GM12864 (cell line): ENCODE measurements around the gene SOX6.

ENCODE experiments used
- DNase-seq: peaks from one replicate; pipeline ENCODE4 v3.0.0-alpha.2; 2011; ENCODE audit warnings: low read depth
- H3K4me3 ChIP-seq: 2 replicates; pipeline ENCODE4 v1.5.1; 2011; ENCODE audit warnings: mild to moderate bottlenecking, low read depth, low read length, control low read depth
- TF ChIP-seq, protein P1 (sequence below): IDR thresholded peaks from 2 replicates; pipeline ENCODE4 v1.5.1; 2011; ENCODE audit warnings: low read depth, mild to moderate bottlenecking, moderate library complexity, low read length, control low read depth, inconsistent platforms; ENCODE audit errors: missing control alignments

The SOX6 gene

DNA sequence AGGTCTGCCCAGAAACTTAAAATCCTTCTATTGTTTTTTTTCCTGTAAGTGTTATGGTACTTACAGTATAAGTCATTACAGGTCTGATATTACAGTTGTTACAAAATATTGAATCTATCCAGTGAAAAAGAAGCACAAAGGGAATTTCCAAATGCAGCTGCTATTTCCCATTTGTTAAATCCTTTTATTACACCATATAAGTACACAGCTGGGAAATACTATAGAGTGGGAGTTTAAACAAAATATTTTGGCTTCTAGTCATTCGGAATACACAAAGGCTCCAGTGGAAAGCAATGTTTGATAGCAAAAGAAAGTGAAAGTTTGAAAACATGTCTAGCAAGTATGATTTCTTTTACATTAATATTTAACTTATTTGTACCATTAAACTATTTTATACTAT, 18.0 kb downstream of the SOX6 start:
- no peak for DNase-seq
- no peak overlapping the region for H3K4me3 ChIP-seq
- TF ChIP-seq, protein P1, sequence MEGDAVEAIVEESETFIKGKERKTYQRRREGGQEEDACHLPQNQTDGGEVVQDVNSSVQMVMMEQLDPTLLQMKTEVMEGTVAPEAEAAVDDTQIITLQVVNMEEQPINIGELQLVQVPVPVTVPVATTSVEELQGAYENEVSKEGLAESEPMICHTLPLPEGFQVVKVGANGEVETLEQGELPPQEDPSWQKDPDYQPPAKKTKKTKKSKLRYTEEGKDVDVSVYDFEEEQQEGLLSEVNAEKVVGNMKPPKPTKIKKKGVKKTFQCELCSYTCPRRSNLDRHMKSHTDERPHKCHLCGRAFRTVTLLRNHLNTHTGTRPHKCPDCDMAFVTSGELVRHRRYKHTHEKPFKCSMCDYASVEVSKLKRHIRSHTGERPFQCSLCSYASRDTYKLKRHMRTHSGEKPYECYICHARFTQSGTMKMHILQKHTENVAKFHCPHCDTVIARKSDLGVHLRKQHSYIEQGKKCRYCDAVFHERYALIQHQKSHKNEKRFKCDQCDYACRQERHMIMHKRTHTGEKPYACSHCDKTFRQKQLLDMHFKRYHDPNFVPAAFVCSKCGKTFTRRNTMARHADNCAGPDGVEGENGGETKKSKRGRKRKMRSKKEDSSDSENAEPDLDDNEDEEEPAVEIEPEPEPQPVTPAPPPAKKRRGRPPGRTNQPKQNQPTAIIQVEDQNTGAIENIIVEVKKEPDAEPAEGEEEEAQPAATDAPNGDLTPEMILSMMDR: no peak

DNA sequence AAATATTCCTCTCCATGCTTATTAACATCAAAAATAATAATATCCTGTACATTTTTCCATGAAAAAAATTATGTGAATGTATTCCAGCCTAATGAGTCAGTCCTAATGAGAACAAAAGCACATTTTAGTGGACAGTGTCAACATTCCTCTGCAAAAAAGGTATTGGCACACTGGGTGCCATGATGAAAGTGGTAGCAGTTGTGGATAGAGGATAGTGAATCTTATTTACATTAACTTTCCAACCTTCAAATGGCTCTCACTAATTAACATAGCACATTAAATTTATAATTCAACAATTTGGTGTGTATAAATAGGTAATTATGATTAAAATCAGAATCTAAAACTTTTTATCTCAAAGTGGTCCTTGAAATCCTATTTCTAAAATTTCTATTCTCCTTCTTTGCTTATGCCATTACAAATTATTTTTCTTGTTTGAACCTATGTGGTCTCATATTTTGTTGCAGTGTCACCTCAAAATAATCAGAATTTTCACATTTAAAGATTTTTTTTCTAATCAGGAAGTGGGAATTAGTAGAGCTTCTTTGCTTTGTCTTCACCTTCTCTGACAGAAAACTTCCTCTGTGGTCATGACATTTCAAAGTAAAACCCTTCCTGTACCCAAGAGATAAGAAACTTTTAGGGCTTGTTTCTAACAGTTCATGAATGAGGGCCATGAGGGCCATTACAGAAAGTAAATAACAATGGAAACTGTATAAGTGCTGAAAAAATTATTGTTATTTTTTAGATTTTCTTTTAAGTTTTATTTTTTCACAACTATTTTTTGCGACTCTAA, 18.7 kb downstream of the SOX6 start:
- no peak for DNase-seq
- TF ChIP-seq, protein P1: no peak
- no peak overlapping the region for H3K4me3 ChIP-seq

DNA sequence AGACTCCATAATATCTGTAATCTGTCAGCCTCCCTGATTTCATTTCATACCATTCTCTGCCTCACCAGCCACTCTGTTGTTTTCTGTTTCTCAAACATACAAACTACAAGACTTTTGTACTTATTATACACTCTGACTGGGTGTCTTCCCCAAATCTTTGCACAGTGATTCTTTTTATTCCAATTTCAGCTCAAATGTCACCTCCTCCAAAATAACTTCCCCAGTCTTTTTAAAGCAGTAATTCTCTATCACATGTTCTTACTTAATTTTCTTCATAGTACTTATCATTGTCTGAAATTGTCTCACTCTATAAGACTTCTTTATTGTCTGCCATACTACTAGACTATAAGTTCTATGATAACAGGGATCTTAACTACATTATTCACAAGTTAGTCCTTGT, 19.6 kb downstream of the SOX6 start:
- TF ChIP-seq, protein P1: no peak
- DNase-seq: no peak
- H3K4me3 ChIP-seq: no peak overlapping the region

DNA sequence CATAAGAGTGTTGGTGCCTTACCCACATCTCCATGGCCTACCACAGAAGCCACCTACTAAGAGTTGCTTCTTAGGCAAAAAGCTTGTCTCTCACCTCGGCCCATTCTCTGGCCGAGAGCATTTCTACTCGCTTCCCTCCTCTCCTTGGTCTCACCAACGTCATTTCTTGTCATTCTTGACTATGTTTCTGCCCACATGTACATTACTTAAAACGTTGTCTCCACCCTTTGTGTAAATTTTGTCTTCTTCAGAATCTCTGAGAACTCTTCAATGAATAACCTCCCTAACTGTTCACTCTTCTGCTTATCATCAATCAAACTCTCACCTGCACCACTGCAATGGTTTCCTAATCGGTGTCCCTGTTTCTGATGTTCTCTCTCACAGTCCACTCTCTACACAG, 20.1 kb downstream of the SOX6 start:
- TF ChIP-seq, protein P1: no peak
- H3K4me3 ChIP-seq: no peak overlapping the region
- DNase-seq: no peak

DNA sequence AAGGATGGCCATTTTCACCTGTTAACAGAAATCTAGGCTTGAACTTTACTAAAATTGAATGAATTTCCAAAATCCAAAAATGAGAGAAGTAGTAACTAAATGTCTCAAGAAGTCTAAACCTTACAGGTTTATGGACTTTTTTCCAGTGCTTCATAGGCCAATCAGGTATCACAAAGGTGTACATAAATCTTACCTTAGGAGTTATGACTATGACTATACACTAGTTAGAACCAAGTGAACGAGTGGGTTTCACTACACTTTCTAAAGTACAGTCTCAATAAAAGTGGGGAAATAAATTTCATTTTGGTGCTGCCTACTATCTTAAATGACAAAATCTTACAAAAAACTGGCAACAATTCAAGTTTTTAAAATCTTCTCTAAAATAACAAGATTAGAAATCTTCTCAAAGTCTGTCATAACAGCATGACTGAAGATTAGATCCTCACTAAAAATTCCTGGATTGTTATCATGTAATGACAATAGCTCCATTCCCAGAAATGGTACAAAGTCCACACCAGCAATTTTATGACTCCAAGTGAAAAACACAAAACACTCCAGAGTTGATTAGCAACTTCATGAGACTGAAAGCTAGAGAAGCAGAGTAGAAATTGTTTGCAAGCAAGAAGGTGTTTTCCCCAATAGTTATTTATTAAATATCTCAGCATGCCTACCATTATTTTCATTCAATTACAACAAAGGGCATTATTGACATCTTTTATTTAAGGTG, 20.9 kb downstream of the SOX6 start:
- no peak overlapping the region for H3K4me3 ChIP-seq
- DNase-seq: no peak
- TF ChIP-seq, protein P1: no peak

DNA sequence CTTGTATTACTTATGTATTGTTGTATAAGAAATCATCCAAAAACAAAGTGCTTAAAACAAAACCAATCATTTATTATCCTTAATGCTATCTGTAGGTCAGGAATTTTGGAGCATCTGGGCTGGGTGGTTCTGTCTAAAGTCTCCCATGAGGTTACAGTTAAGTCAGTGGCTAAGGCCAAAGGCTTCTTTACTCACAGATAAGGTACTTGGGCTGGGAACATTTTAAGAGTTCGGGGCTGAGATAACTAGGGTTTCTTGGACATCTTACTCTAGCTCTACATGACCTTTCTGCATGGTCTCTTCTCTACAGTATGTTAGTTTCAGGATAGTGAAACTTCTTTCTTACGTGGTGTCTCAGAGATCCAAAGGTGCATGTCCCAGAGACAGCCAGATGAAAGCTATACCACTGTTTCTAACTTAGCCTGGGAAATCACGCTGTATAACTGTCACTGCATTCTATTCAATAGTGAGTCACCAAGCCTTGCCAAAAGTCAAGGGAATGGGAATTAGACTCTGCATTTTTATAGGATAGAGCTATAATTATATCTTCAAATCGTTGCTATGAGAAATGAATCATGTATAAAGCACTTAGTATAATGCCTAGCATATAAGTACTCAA, 29.6 kb downstream of the SOX6 start:
- TF ChIP-seq, protein P1: no peak
- no peak overlapping the region for H3K4me3 ChIP-seq
- no peak for DNase-seq
